Testis (tissue), 5 donors: ENCODE data around the gene EVA1B. TPM values are rescaled to one million over a fixed set of nuclear protein-coding genes. Genes with fewer than 3 reads are reported as not detected.
A peak's percentile ranks its signal among the peaks of the same experiment; 100 is the strongest.

Source experiments
- DNase-seq: peaks from one replicate; pipeline ENCODE4 v3.0.0-alpha.2; 2019
- H3K27ac ChIP-seq, 2 donors: fragments of 200-600 bp; sonication (generic); one replicate each; pipeline ENCODE4 v1.5.1; 2019
- H3K27me3 ChIP-seq: fragments of 200-600 bp; sonication (generic); one replicate; pipeline ENCODE4 v1.5.1; 2019
- H3K36me3 ChIP-seq: fragments of 200-600 bp; sonication (generic); one replicate; pipeline ENCODE4 v1.5.1; 2017; ENCODE audit warnings: low read depth; ENCODE audit errors: missing control alignments
- H3K4me1 ChIP-seq: fragments of 200-600 bp; sonication (generic); one replicate; pipeline ENCODE4 v1.5.1; 2019
- H3K4me3 ChIP-seq, 2 donors: fragments of 200-600 bp; sonication (generic); one replicate each; pipeline ENCODE4 v1.5.1; 2017 to 2019
- H3K9me3 ChIP-seq: fragments of 200-600 bp; sonication (generic); one replicate; pipeline ENCODE4 v1.5.1; 2017
- POLR2A ChIP-seq: fragments of 450-650 bp; IDR thresholded peaks from one replicate; pipeline ENCODE4 v1.6.1; 2017; ENCODE audit warnings: antibody characterized with exemption, mild to moderate bottlenecking, moderate library complexity
- WGBS, 2 donors: methylation state at CpG; one replicate each; pipeline ENCODE4 v1.1.5; 2018; 5-methylcytosine and 5-hydroxymethylcytosine counted together
- intact Hi-C: fragments of 100-400 bp; cut with DNase I; formaldehyde crosslinking; loops from one replicate; pipeline ENCODE4 v1.15.1; 2023; ENCODE audit warnings: low total_unique reads
- long read RNA-seq, 2 donors: transcript quantifications; one replicate each; lab custom pipeline, GENCODE V29; 2026
- polyA plus RNA-seq: library from polyadenylated mRNA; stranded (reverse); fragments of 350-450 nt; fragmentation: Illumina TruSeq; extraction: RNeasy Lipid Tissue Mini Kit (QIAGEN cat#74804); gene quantifications from one replicate; pipeline ENCODE4 v1.2.3, GENCODE V29; 2014; ENCODE audit warnings: low read depth, low replicate concordance; ENCODE audit not compliant: insufficient read depth
- total RNA-seq, 2 donors: library from RNA; depleted of rRNA; stranded (reverse); fragments of >200 nt; gene quantifications; one replicate each; pipeline ENCODE4 v1.2.3, GENCODE V29; 2016
- TF ChIP-seq, protein P1 (sequence below), 3 experiments: fragments of 450-650 bp in 2 of 3; fragments of 200-600 bp in 1 of 3; sonication (generic) in 1 of 3; IDR thresholded peaks; one replicate each; pipeline ENCODE4 v1.5.1; 2016 to 2019; ENCODE audit warnings: antibody characterized with exemption in 3 of 3, mild to moderate bottlenecking in 2 of 3, moderate library complexity in 1 of 3

The EVA1B gene, protein sequence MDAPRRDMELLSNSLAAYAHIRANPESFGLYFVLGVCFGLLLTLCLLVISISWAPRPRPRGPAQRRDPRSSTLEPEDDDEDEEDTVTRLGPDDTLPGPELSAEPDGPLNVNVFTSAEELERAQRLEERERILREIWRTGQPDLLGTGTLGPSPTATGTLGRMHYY
- total RNA-seq (10 to 100 TPM in 1 of 2 donors, 1 to 10 TPM in 1; 9.1 to 19.4 TPM), polyA plus RNA-seq (9.6 TPM)
- long read RNA-seq, donor 1, transcript EVA1B-202 (3 exons, 699 nt): major isoform, 39 of 39 reads
- long read RNA-seq, donor 1, partial matches to known transcripts: 0 of 39 reads
- long read RNA-seq, donor 1, other reads (novel, unspliced or antisense): 0 of 39 reads
- long read RNA-seq, donor 2, transcript EVA1B-202 (3 exons, 699 nt): major isoform, 22 of 32 reads
- long read RNA-seq, donor 2, partial matches to known transcripts: 10 of 32 reads
- long read RNA-seq, donor 2, other reads (novel, unspliced or antisense): 0 of 32 reads

DNA sequence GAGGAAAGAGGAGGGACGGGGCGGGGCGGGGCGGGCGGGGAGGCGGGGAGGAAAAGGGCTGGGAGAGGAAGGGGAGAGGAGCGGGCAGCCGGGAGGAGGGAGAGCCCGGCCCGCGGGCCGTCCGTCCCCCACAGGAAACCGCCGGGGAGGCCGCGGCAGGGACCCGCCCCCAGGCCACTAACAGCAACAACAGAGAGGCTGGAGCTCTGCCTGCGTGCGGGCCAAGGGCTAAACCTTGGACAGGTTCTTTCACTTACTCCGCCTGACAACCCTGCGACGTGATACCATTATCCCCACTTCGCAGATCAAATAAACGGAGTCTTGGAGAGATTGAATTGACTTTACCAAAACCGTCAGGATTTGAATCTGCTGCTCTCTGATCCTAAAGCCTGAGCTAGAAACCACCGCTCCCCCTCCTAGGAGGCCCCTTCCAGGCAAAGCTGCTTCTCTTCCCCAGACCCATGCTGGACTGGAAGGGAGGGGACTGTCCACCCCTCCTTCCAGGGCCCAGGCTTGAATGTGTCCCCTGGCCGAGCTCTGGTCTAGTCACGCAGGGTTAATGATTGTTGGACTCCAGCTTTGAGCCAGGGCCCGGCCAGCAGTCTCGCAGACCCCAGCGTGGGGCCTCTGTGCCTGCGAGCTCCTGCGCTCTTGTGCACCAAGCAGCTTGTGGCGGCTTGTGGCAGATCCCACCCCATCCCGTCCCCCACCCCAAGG lies at the start of gene EVA1B:
EVA1B (minus strand) TSS at position 10 of the 717 bp plus-strand sequence. CDS start 608 bp downstream, outside the sequence.
- TF ChIP-seq, protein P1, sequence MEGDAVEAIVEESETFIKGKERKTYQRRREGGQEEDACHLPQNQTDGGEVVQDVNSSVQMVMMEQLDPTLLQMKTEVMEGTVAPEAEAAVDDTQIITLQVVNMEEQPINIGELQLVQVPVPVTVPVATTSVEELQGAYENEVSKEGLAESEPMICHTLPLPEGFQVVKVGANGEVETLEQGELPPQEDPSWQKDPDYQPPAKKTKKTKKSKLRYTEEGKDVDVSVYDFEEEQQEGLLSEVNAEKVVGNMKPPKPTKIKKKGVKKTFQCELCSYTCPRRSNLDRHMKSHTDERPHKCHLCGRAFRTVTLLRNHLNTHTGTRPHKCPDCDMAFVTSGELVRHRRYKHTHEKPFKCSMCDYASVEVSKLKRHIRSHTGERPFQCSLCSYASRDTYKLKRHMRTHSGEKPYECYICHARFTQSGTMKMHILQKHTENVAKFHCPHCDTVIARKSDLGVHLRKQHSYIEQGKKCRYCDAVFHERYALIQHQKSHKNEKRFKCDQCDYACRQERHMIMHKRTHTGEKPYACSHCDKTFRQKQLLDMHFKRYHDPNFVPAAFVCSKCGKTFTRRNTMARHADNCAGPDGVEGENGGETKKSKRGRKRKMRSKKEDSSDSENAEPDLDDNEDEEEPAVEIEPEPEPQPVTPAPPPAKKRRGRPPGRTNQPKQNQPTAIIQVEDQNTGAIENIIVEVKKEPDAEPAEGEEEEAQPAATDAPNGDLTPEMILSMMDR (IDR thresholded peaks at IDR 0.05): no peak
- no peak for TF ChIP-seq POLR2A
- peaks cover 15% of the 10 kb centered on the region for H3K4me1 ChIP-seq
- intact Hi-C loops: no loop called here
- DNase-seq: peak; percentile 77
- peak within 1 kb of the TSS; percentile 75 for H3K4me3 ChIP-seq
- H3K9me3 ChIP-seq: no peaks in the 10 kb centered on the region
- no peaks in the 10 kb centered on the region for H3K36me3 ChIP-seq
- peak within 1 kb of the TSS; percentile 88 to 94 for H3K27ac ChIP-seq
- WGBS, 2 donors: 7 to 20% methylated on average over 25 to 28 of the region's 36 CpGs
- H3K27me3 ChIP-seq: no peaks in the 10 kb centered on the region

DNA sequence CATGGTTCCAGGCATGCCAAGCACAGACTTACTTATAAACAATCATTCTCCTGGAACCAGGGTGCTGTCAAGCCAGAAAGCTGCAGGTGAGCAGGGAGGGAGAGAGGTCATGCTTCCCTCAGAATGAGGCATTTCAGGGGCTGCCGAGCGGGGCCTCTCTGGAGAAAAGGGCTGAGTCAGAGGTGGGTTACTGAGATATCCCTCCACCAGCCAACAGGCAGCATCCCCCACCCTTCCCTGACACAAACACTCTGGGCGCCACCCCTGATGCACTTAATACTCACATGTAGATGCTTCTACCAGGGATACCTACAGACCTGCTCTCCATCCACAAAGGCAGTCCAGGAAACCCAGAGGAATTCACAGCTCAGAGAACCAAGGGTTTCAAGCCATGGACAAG lies 49.2 kb upstream of the EVA1B start:
- Histone ChIP-seq H3K27ac (peak overlapping the region in 1 of 2 donors; percentile 89), H3K4me3 (no peak overlapping the region), H3K36me3 (no peaks in the 10 kb centered on the region), H3K4me1 (peaks cover 45% of the 10 kb centered on the region), H3K27me3 (no peaks in the 10 kb centered on the region), H3K9me3 (no peaks in the 10 kb centered on the region)
- no peak for DNase-seq
- intact Hi-C loops: no loop called here
- TF ChIP-seq, protein P1 (IDR thresholded peaks at IDR 0.05): no peak
- TF ChIP-seq POLR2A: no peak
- 82 to 86% methylated on average over 3 of the region's 3 CpGs for WGBS, 2 donors

DNA sequence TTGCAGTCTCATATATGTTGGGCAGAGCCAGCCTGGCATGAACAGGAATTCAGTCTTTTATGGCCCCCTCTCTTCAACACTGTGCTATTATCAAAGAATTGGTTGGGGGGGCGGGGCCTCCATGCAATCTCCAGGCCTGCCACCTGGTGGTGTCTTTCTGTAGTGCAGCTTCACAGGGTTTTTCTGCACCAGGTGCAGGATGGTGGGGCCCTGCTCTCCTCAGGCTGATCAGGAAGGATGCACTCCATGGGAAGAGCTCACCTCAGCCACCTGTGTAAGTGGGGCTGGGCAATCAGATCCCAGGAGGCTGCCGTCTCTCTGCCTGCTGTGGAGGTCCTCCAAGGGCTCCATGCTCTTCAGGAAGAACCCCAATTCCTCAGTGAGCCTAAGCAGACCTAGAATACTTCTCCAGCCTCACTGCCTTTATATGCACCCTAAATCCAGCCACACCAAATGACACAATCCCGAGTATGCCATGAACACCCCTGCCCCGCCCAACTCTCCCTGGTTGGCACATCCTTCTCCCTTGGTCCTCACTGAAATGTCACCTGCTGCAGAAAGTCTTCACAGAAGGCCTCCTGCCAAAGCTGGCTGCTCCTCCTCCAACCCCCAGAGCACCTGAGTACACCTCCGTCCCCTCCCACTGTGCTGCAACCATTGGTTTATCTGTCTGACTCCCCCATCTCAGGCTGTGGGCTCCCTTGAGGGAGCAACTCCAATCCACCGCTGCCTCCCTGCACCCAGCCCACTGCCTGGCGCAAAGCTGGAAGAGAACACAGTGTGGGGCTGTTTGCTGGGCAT lies 45.8 kb upstream of the EVA1B start:
- Histone ChIP-seq H3K9me3 (no peaks in the 10 kb centered on the region), H3K27me3 (no peaks in the 10 kb centered on the region), H3K27ac (no peak overlapping the region), H3K4me3 (no peak overlapping the region), H3K4me1 (peaks cover 46% of the 10 kb centered on the region), H3K36me3 (no peaks in the 10 kb centered on the region)
- intact Hi-C loops: no loop called here
- peak; percentile 88 for DNase-seq
- 63 to 69% methylated on average over 7 of the region's 7 CpGs for WGBS, 2 donors
- no peak for TF ChIP-seq POLR2A
- TF ChIP-seq, protein P1 (IDR thresholded peaks at IDR 0.05): peak; percentile 93 to 98 (median 94)

DNA sequence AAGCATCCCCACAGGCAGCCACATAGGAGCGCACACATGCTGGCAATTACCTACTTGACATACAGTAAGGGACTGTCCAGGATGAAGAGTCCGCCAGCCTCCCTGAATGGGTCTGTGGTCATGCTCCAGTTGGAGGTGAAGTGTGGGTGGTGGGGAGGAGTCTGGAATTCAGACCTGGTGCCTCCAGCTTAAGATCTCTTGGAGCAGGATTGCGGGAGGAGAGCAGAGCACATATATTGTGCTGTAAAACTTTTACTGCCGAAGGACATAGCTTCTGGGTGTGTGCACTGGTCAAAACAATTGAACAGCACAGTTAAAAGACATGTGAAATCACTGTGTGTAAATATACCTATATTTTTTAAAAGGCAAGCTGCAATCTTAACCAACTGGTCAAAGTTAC lies 44.4 kb upstream of the EVA1B start:
- Histone ChIP-seq H3K4me1 (peaks cover 32% of the 10 kb centered on the region), H3K27me3 (no peaks in the 10 kb centered on the region), H3K27ac (no peak overlapping the region), H3K4me3 (no peak overlapping the region), H3K9me3 (no peaks in the 10 kb centered on the region), H3K36me3 (no peaks in the 10 kb centered on the region)
- TF ChIP-seq POLR2A: no peak
- TF ChIP-seq, protein P1 (IDR thresholded peaks at IDR 0.05): no peak
- 85 to 95% methylated on average over 4 of the region's 4 CpGs for WGBS, 2 donors
- no peak for DNase-seq
- intact Hi-C loops: no loop called here
